Stimulated activated CD8-positive, alpha-beta memory T cell treated with anti-CD3 and anti-CD28 coated beads, Interleukin-12 subunit alpha, Interleukin-12 subunit beta, amount 100 ng/mL, for 1 hour (primary cell): ENCODE data around the gene ETS2.
"Not testable (repeated sequence)": the region's sequence is repeated elsewhere in the genome, so short reads cannot be mapped to it uniquely, and the experiment has no call there.

Experiments
- DNase-seq: peaks from one replicate; pipeline ENCODE4 v3.0.0-alpha.2; 2020; ENCODE audit warnings: low read depth

ETS2 gene

GRCh38 chr21:38839328-38840286 lies 33.9 kb downstream of the ETS2 start:
- DNase-seq: no peak

- DNase-seq: no peak
These were observed 34.9 kb downstream of the ETS2 start for GRCh38 chr21:38840456-38841300.

DNA sequence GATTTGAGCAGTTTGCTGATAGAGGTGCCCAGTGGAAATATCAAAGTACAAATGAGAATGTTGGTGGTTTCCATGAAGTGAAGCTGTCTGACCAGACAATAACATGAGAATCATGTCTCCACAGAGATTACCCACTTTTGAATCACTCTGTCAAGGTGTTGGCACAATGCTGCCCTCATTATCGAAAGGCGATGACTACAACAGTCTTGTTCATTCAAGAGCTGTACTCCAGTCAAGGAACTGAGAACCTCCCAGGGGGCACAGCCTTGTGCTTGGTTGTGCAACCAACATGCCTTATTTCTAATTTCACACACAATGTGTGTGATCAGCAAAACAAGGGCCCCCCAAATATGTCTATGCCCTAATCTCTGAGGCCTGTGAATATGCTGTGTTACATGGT lies 35.7 kb downstream of the ETS2 start:
- no peak for DNase-seq

- DNase-seq: no peak
These were observed 36.4 kb downstream of the ETS2 start for GRCh38 chr21:38842079-38842478.

GRCh38 chr21:38843379-38843778 lies 37.6 kb downstream of the ETS2 start:
- no peak for DNase-seq

GRCh38 chr21:38843806-38844503 lies 38.2 kb downstream of the ETS2 start:
- no peak for DNase-seq

GRCh38 chr21:38845374-38845773 lies 39.6 kb downstream of the ETS2 start:
- DNase-seq: not testable (repeated sequence)

GRCh38 chr21:38847556-38847955 lies 41.8 kb downstream of the ETS2 start:
- no peak for DNase-seq

GRCh38 chr21:38848187-38848609 lies 42.5 kb downstream of the ETS2 start:
- DNase-seq: no peak

DNA sequence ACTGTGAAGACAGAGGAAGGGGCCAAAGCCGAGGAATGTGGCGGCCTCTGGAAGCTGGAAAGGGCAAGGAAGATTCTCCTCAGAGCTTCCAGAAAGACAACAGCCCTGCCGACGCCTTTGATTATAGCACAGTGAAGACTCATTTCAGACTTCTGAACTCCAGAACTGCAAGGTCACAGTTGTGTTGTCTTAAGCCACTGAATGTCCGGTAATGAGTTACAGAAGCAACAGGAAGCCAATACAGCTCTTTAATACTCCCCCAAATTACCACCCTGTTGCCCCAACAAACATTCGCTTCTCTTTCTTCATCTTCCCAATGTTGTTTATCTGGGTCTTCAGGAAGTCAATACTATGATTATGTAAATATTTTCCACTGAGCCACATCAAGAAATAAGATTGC lies 44.0 kb downstream of the ETS2 start:
- no peak for DNase-seq

DNA sequence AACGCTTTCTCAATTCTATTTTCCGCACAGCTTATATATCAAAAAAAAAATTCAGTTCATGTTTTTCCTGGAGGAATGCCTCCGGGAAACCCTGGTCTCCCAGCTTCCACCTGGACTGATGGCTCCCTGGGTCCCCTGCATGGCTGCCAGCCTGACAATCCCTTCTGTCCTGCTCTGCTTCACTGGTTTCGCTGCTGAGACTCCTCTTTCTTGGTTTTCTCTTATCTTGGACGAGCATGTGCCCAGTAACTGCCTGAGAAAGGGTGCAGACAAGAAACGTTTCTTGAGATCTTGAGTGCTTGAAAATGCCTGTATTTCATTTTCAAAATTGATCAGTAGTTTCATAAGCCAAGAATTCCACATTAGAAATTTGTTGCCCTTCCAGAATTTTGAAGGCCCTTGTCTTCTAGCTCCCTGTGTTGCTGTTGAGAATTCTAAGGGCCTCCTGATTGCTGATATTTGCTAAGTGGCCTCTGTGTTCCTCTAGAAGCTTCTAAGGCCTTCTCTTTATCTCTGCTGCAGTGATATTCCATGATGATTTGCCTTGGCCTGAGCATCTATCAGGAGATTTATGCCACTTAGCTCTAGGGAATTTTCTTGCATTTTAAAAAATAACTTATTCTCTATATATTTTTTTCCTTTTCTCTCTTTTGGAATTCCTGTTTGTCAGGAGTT lies 44.7 kb downstream of the ETS2 start:
- DNase-seq: no peak

DNA sequence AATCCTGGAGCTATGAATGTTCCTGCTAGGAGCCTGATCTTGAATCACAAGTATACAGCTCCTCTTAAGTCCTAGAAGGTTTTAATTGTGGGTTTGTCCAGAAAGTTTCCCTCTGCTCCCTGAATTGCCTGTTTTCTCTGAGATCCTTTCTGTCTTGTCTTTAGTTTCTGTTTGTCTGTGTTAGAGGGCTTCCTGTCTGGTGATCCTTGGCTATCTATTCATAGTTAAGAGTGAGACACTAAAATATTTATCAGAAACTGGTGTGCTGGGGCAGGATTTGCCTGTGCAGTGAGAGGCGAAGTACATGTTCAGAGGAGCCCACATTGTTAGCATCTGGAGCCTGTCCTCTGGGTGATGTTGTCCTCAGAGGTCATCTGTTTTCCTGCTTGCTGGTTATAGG lies 45.4 kb downstream of the ETS2 start:
- no peak for DNase-seq

- DNase-seq: no peak
These were observed 46.5 kb downstream of the ETS2 start for GRCh38 chr21:38852278-38852677.

GRCh38 chr21:38852708-38853107 lies 47.0 kb downstream of the ETS2 start:
- DNase-seq: no peak

DNA sequence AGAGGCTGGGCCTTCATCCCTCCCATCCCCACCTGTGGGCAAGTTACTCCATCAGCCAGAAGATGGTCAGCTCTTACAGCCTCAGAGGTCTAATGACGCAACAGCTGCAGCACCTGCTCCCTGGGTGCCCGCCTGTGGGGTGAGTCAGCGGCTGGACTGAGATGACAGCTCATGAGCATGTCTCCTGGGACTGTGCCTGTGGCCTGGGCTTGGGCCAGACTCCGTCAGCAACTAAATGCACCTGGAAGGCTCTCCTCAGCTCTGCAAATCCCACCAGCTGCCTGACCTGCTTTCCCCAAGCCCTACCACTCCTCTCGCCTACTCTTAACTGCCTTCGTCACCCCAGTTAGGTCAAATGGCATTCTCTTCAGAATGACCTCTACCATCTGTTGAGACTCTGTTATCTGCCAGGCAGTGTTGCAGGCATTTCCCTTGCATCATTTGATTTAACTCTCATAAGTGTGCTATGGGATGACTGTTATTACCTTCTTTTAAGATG lies 47.7 kb downstream of the ETS2 start:
- no peak for DNase-seq

GRCh38 chr21:38857152-38857825 lies 51.6 kb downstream of the ETS2 start:
- no peak for DNase-seq

- no peak for DNase-seq
These were observed 52.5 kb downstream of the ETS2 start for GRCh38 chr21:38858026-38858811.

- no peak for DNase-seq
These were observed 53.1 kb downstream of the ETS2 start for GRCh38 chr21:38858812-38859205.

DNA sequence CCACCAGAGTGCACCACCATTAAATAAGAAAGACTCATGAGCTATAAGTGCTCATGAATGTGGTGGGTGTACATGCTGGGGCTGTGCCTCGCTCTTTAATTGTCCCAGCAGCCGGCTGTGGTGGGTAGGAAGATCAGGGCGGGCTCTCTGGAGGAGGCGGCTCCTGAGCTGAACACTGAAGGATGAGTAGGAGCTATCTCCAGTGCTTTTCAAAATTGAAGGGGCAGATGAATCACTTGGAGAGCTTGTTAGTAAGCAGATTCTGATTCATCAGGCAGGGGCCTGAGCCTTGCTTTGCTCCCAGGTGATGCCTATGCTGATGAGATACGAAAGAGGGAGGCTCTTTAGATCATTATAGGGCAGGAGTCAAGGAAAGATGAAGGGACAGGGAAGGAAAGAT lies 54.1 kb downstream of the ETS2 start:
- DNase-seq: no peak

DNA sequence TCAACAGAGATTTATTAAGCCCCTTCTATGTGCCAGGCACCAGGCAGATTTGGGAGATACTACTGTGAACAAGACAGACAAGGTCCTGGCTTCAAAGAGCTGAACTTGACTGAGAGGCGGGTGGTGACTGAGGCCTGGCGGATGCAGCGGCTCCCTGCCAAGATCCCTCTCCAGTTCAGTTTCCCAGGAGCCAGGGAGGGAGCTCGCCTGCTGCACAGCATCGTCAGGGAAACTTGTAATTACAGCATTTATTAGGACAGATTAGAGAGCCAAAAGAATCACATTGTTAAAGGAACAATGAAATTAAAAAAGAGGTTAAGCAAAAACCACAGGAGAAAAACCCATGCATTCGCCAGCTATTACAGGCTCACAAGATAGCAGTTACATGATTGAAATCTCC lies 55.3 kb downstream of the ETS2 start:
- no peak for DNase-seq
